CD14-positive monocyte (primary cell): ENCODE results near the gene CYSLTR2. TPM values are rescaled to one million over a fixed set of nuclear protein-coding genes. Genes with fewer than 3 reads are reported as not detected.
"Not testable (repeated sequence)": the region's sequence is repeated elsewhere in the genome, so short reads cannot be mapped to it uniquely, and the experiment has no call there.

ENCODE experiments used
- DNase-seq, 3 donors: peaks; one replicate each; pipeline ENCODE4 v3.0.0-alpha.2; 2011 to 2022
- H2AFZ ChIP-seq: 2 replicates; pipeline ENCODE4 v1.6.0; 2012; ENCODE audit warnings: mild to moderate bottlenecking, low read depth, low read length, inconsistent platforms; ENCODE audit not compliant: insufficient read depth, poor library complexity, severe bottlenecking
- H3K27ac ChIP-seq, 2 donors: 1 replicate in 1 of 2; 2 replicates in 1 of 2; pipeline ENCODE4 v1.5.1; 2012 to 2013; ENCODE audit warnings: low read length in 2 of 2, control low read depth in 1 of 2, inconsistent platforms in 1 of 2, low read depth in 1 of 2, mild to moderate bottlenecking in 1 of 2
- H3K27me3 ChIP-seq, 2 donors: one replicate each; pipeline versions ENCODE4 v1.6.0 to v1.6.1; 2011 to 2013; ENCODE audit warnings: low read length in 2 of 2; ENCODE audit not compliant: control insufficient read depth in 2 of 2, insufficient read depth in 2 of 2
- H3K36me3 ChIP-seq, 2 donors: replicated peaks in 1 of 2; 1 replicate in 1 of 2; 2 replicates in 1 of 2; pipeline versions ENCODE4 v1.5.1 to v1.6.1; 2012 to 2013; ENCODE audit warnings: low read length in 2 of 2, control low read depth in 1 of 2, inconsistent platforms in 1 of 2, mild to moderate bottlenecking in 1 of 2; ENCODE audit not compliant: insufficient read depth in 2 of 2, control insufficient read depth in 1 of 2
- H3K4me1 ChIP-seq, 2 donors: 1 replicate in 1 of 2; 2 replicates in 1 of 2; pipeline versions ENCODE4 v1.5.1 to v1.6.1; 2012 to 2013; ENCODE audit warnings: low read length in 2 of 2, control low read depth in 1 of 2, inconsistent platforms in 1 of 2, mild to moderate bottlenecking in 1 of 2, moderate library complexity in 1 of 2; ENCODE audit not compliant: insufficient read depth in 2 of 2, control insufficient read depth in 1 of 2
- H3K4me2 ChIP-seq: replicated peaks from 2 replicates; pipeline ENCODE3; 2012; ENCODE audit warnings: low read length, moderate library complexity, mild to moderate bottlenecking; ENCODE audit not compliant: poor library complexity, severe bottlenecking; ENCODE audit errors: extremely low read depth
- H3K4me3 ChIP-seq, 3 experiments: fragments of 200-600 bp in 1 of 3; sonication (generic) in 1 of 3; replicated peaks in 1 of 3; 1 replicate in 2 of 3; 2 replicates in 1 of 3; pipeline ENCODE4 v1.5.1; 2011 to 2013; ENCODE audit warnings: low read length in 3 of 3, mild to moderate bottlenecking in 3 of 3, control low read depth in 2 of 3, low read depth in 2 of 3, inconsistent platforms in 1 of 3, moderate library complexity in 1 of 3
- H3K79me2 ChIP-seq: 2 replicates; pipeline ENCODE4 v1.6.0; 2012; ENCODE audit warnings: mild to moderate bottlenecking, control low read depth, inconsistent platforms, low read length, moderate library complexity; ENCODE audit not compliant: insufficient read depth
- H3K9ac ChIP-seq: 2 replicates; pipeline ENCODE4 v1.6.0; 2017; ENCODE audit warnings: low read length, mild to moderate bottlenecking; ENCODE audit not compliant: insufficient read depth, poor library complexity, severe bottlenecking
- H3K9me3 ChIP-seq, 2 donors: replicated peaks in 1 of 2; 1 replicate in 1 of 2; 2 replicates in 1 of 2; pipeline versions ENCODE4 v1.5.1 to v1.6.1; 2012 to 2013; ENCODE audit warnings: low read length in 2 of 2, control low read depth in 1 of 2; ENCODE audit not compliant: control insufficient read depth in 1 of 2, insufficient read depth in 1 of 2
- H4K20me1 ChIP-seq: 2 replicates; pipeline ENCODE4 v1.6.0; 2012; ENCODE audit warnings: mild to moderate bottlenecking, low read length, control low read depth, moderate library complexity; ENCODE audit not compliant: insufficient read depth
- H3K27ac Mint-ChIP-seq, 7 donors: one replicate each; pipeline ENCODE4 v1.8.0; 2020; ENCODE audit warnings: mild to moderate bottlenecking in 7 of 7, mixed read lengths in 7 of 7, moderate library complexity in 6 of 7, inconsistent platforms in 2 of 7
- H3K27me3 Mint-ChIP-seq, 3 donors: one replicate each; pipeline ENCODE4 v1.8.0; 2021 to 2022; ENCODE audit warnings: low read depth in 3 of 3, mild to moderate bottlenecking in 3 of 3, mixed read lengths in 3 of 3, moderate library complexity in 3 of 3, inconsistent platforms in 1 of 3
- H3K36me3 Mint-ChIP-seq, 2 donors: one replicate each; pipeline ENCODE4 v1.8.0; 2020; ENCODE audit warnings: mixed read lengths in 2 of 2, inconsistent platforms in 1 of 2, mild to moderate bottlenecking in 1 of 2
- H3K4me1 Mint-ChIP-seq: one replicate; pipeline ENCODE4 v1.8.0; 2020; ENCODE audit warnings: mild to moderate bottlenecking, mixed read lengths
- H3K4me3 Mint-ChIP-seq, 2 donors: one replicate each; pipeline ENCODE4 v1.8.0; 2020; ENCODE audit warnings: mild to moderate bottlenecking in 2 of 2, mixed read lengths in 2 of 2, moderate library complexity in 1 of 2
- H3K9me3 Mint-ChIP-seq, 7 donors: one replicate each; pipeline ENCODE4 v1.8.0; 2020 to 2022; ENCODE audit warnings: mixed read lengths in 7 of 7, mild to moderate bottlenecking in 6 of 7, moderate library complexity in 6 of 7, inconsistent platforms in 2 of 7
- CTCF ChIP-seq: fragments of 200-600 bp; IDR thresholded peaks from one replicate; pipeline ENCODE4 v1.8.0; 2022; ENCODE audit warnings: antibody characterized with exemption, mild to moderate bottlenecking
- WGBS: methylation state at CpG from one replicate; pipeline ENCODE4 v1.1.5; 2013; ENCODE audit warnings: missing lambda C conversion rate; ENCODE audit not compliant: insufficient coverage; 5-methylcytosine and 5-hydroxymethylcytosine counted together
- intact Hi-C, 2 donors: fragments of 100-400 bp; cut with micrococcal nuclease; formaldehyde crosslinking; loops; one replicate each; pipeline versions ENCODE4 v1.15.0 to v1.15.1; 2023
- polyA plus RNA-seq, 3 donors: library from polyadenylated mRNA; depleted of rRNA in 1 of 3; unstranded in 2 of 3; stranded (reverse) in 1 of 3; fragments of 300-500 nt in 2 of 3; fragments of >200 nt in 1 of 3; fragmentation: Illumina TruSeq in 2 of 3; gene quantifications; 1 replicate in 2 of 3; 2 replicates in 1 of 3; pipeline ENCODE4 v1.2.3, GENCODE V29; 2012 to 2021

CYSLTR2 gene
- polyA plus RNA-seq, 3 donors, result 1.9 to 6.5 (median 4.1) TPM

GRCh38 chr13:48693998-48694397 lies 40.3 kb downstream of the CYSLTR2 start:
- Histone ChIP-seq H4K20me1 (no peaks in the 10 kb centered on the region), H3K4me2 (no peak overlapping the region), H3K9me3 (peaks cover 0 to 9% of the 10 kb centered on the region in 2 donors), H3K27ac (no peak overlapping the region), H3K27me3 (no peaks in the 10 kb centered on the region), H3K36me3 (no peaks in the 10 kb centered on the region), H3K79me2 (no peaks in the 10 kb centered on the region), H3K4me1 (no peaks in the 10 kb centered on the region), H2AFZ (no peak overlapping the region), H3K9ac (no peak overlapping the region), H3K4me3 (no peak overlapping the region)
- H3K27ac Mint-ChIP-seq, result no peak overlapping the region
- no peaks in the 10 kb centered on the region for H3K4me1 Mint-ChIP-seq
- no peak overlapping the region for H3K4me3 Mint-ChIP-seq
- peaks cover 7 to 20% (median 16%) of the 10 kb centered on the region in 7 donors for H3K9me3 Mint-ChIP-seq
- WGBS, result 94% methylated on average over 2 of the region's 3 CpGs
- peaks cover 10 to 11% of the 10 kb centered on the region in 2 donors for H3K36me3 Mint-ChIP-seq
- DNase-seq, result no peak
- intact Hi-C loops, result no loop called here
- H3K27me3 Mint-ChIP-seq, result peaks cover 0 to 4% (median 2%) of the 10 kb centered on the region in 3 donors
- no peak for TF ChIP-seq CTCF

GRCh38 chr13:48695776-48696175 lies 42.0 kb downstream of the CYSLTR2 start:
- H3K9me3 ChIP-seq, result peaks cover 0 to 9% of the 10 kb centered on the region in 2 donors
- TF ChIP-seq CTCF, result no peak
- H3K27me3 ChIP-seq, result no peaks in the 10 kb centered on the region
- H3K9me3 Mint-ChIP-seq, result peaks cover 5 to 18% (median 12%) of the 10 kb centered on the region in 7 donors
- no peak overlapping the region for H3K4me3 Mint-ChIP-seq
- peaks cover 0 to 4% (median 2%) of the 10 kb centered on the region in 3 donors for H3K27me3 Mint-ChIP-seq
- no peaks in the 10 kb centered on the region for H4K20me1 ChIP-seq
- H3K79me2 ChIP-seq, result no peaks in the 10 kb centered on the region
- intact Hi-C loops, result no loop called here
- no peak overlapping the region for H3K27ac ChIP-seq
- WGBS, result no CpG with 5 or more reads among the region's 2 CpGs
- no peak overlapping the region for H3K4me3 ChIP-seq
- H2AFZ ChIP-seq, result no peak overlapping the region
- no peak overlapping the region for H3K4me2 ChIP-seq
- no peaks in the 10 kb centered on the region for H3K4me1 ChIP-seq
- no peak overlapping the region for H3K27ac Mint-ChIP-seq
- no peak for DNase-seq
- no peaks in the 10 kb centered on the region for H3K36me3 ChIP-seq
- H3K4me1 Mint-ChIP-seq, result no peaks in the 10 kb centered on the region
- H3K9ac ChIP-seq, result no peak overlapping the region
- peaks cover 10 to 11% of the 10 kb centered on the region in 2 donors for H3K36me3 Mint-ChIP-seq

- H3K79me2 ChIP-seq, H3K9me3 ChIP-seq, H3K36me3 ChIP-seq, H3K4me1 Mint-ChIP-seq, H3K4me3 Mint-ChIP-seq, H3K9ac ChIP-seq, H3K27me3 Mint-ChIP-seq, H3K4me1 ChIP-seq, H4K20me1 ChIP-seq, H3K27ac ChIP-seq, intact Hi-C loops, H2AFZ ChIP-seq, DNase-seq, H3K27me3 ChIP-seq, H3K4me3 ChIP-seq, H3K27ac Mint-ChIP-seq, H3K4me2 ChIP-seq: not testable (repeated sequence)
- Mint-ChIP-seq H3K9me3 (peaks cover 7 to 18% (median 15%) of the 10 kb centered on the region in 7 donors), H3K36me3 (peaks cover 10 to 11% of the 10 kb centered on the region in 2 donors)
- 92% methylated on average over 12 of the region's 12 CpGs for WGBS
Measured at GRCh38 chr13:48696676-48697075, 42.9 kb downstream of the CYSLTR2 start.
